ENCODE measurements around the gene KLF15.

Gene KLF15

GRCh38 chr3:126396536-126396935 lies 39.3 kb upstream of the KLF15 start:
- no peak overlapping the region for H3K27ac ChIP-seq (ENCODE audit: low read depth, low read length)
- H2AFZ ChIP-seq (ENCODE audit: low read length, unreplicated experiment), result no peak overlapping the region
- no peak overlapping the region for H3K4me3 ChIP-seq (ENCODE audit: low read depth, low read length)
- H3K36me3 ChIP-seq (ENCODE audit: insufficient read depth, low read length), result no peaks in the 10 kb centered on the region
- H3K79me2 ChIP-seq (ENCODE audit: control insufficient read depth, insufficient read depth, low read length, unreplicated experiment), result no peaks in the 10 kb centered on the region
- no peaks in the 10 kb centered on the region for H3K4me1 ChIP-seq (ENCODE audit: control insufficient read depth, insufficient read depth, low read length, unreplicated experiment)
- H3K27me3 ChIP-seq (ENCODE audit: insufficient read depth, low read length), result peaks cover 46% of the 10 kb centered on the region

- peaks cover 50% of the 10 kb centered on the region for H3K27me3 ChIP-seq (ENCODE audit: insufficient read depth, low read length)
- H3K4me1 ChIP-seq (ENCODE audit: control insufficient read depth, insufficient read depth, low read length, unreplicated experiment), result no peaks in the 10 kb centered on the region
- no peaks in the 10 kb centered on the region for H3K36me3 ChIP-seq (ENCODE audit: insufficient read depth, low read length)
Observed at GRCh38 chr3:126395846-126396513, 38.8 kb upstream of the KLF15 start.

GRCh38 chr3:126394977-126395321 lies 37.7 kb upstream of the KLF15 start:
- no peak overlapping the region for H3K27ac ChIP-seq (ENCODE audit: low read depth, low read length)
- H3K36me3 ChIP-seq (ENCODE audit: insufficient read depth, low read length), result no peaks in the 10 kb centered on the region
- H3K4me1 ChIP-seq (ENCODE audit: control insufficient read depth, insufficient read depth, low read length, unreplicated experiment), result no peaks in the 10 kb centered on the region
- peak overlapping the region; percentile 47 for H3K4me3 ChIP-seq (ENCODE audit: low read depth, low read length)
- H2AFZ ChIP-seq (ENCODE audit: low read length, unreplicated experiment), result no peak overlapping the region
- no peaks in the 10 kb centered on the region for H3K79me2 ChIP-seq (ENCODE audit: control insufficient read depth, insufficient read depth, low read length, unreplicated experiment)
- peaks cover 61% of the 10 kb centered on the region for H3K27me3 ChIP-seq (ENCODE audit: insufficient read depth, low read length)

More at GRCh38 chr3:126395846-126396513, 38.8 kb upstream of the KLF15 start:
- H3K4me3 ChIP-seq (ENCODE audit: low read depth, low read length), result no peak overlapping the region
- no peaks in the 10 kb centered on the region for H3K79me2 ChIP-seq (ENCODE audit: control insufficient read depth, insufficient read depth, low read length, unreplicated experiment)
- no peak overlapping the region for H3K27ac ChIP-seq (ENCODE audit: low read depth, low read length)
- H2AFZ ChIP-seq (ENCODE audit: low read length, unreplicated experiment), result no peak overlapping the region

- Histone ChIP-seq H3K36me3 (ENCODE audit: insufficient read depth, low read length) (no peaks in the 10 kb centered on the region), H3K79me2 (ENCODE audit: control insufficient read depth, insufficient read depth, low read length, unreplicated experiment) (no peaks in the 10 kb centered on the region), H3K4me1 (ENCODE audit: control insufficient read depth, insufficient read depth, low read length, unreplicated experiment) (no peaks in the 10 kb centered on the region), H2AFZ (ENCODE audit: low read length, unreplicated experiment) (no peak within 1 kb of the TSS), H3K27ac (ENCODE audit: low read depth, low read length) (no peak within 1 kb of the TSS), H3K27me3 (ENCODE audit: insufficient read depth, low read length) (peaks cover 64% of the 10 kb centered on the region), H3K4me3 (ENCODE audit: low read depth, low read length) (peak within 1 kb of the TSS; percentile 47)
Observed at GRCh38 chr3:126394179-126394976, 37.2 kb upstream of the KLF15 start, which contains the start of gene CFAP100. Gene CFAP100, plus strand, starts transcription at chr3:126394909. Its CDS starts 1,092 bp downstream, at chr3:126396001.

- Histone ChIP-seq H3K4me1 (ENCODE audit: control insufficient read depth, insufficient read depth, low read length, unreplicated experiment) (no peaks in the 10 kb centered on the region), H2AFZ (ENCODE audit: low read length, unreplicated experiment) (no peak overlapping the region), H3K27me3 (ENCODE audit: insufficient read depth, low read length) (peaks cover 64% of the 10 kb centered on the region), H3K27ac (ENCODE audit: low read depth, low read length) (no peak overlapping the region), H3K36me3 (ENCODE audit: insufficient read depth, low read length) (no peaks in the 10 kb centered on the region), H3K4me3 (ENCODE audit: low read depth, low read length) (no peak overlapping the region), H3K79me2 (ENCODE audit: control insufficient read depth, insufficient read depth, low read length, unreplicated experiment) (no peaks in the 10 kb centered on the region)
Observed at GRCh38 chr3:126393563-126393962, 36.4 kb upstream of the KLF15 start.

GRCh38 chr3:126392246-126392645 lies 35.0 kb upstream of the KLF15 start:
- peaks cover 64% of the 10 kb centered on the region for H3K27me3 ChIP-seq (ENCODE audit: insufficient read depth, low read length)
- H3K79me2 ChIP-seq (ENCODE audit: control insufficient read depth, insufficient read depth, low read length, unreplicated experiment), result no peaks in the 10 kb centered on the region
- no peaks in the 10 kb centered on the region for H3K36me3 ChIP-seq (ENCODE audit: insufficient read depth, low read length)
- no peak overlapping the region for H2AFZ ChIP-seq (ENCODE audit: low read length, unreplicated experiment)
- H3K27ac ChIP-seq (ENCODE audit: low read depth, low read length), result no peak overlapping the region
- no peaks in the 10 kb centered on the region for H3K4me1 ChIP-seq (ENCODE audit: control insufficient read depth, insufficient read depth, low read length, unreplicated experiment)
- H3K4me3 ChIP-seq (ENCODE audit: low read depth, low read length), result no peak overlapping the region

- Histone ChIP-seq H3K79me2 (ENCODE audit: control insufficient read depth, insufficient read depth, low read length, unreplicated experiment) (no peaks in the 10 kb centered on the region), H3K4me3 (ENCODE audit: low read depth, low read length) (no peak overlapping the region), H3K4me1 (ENCODE audit: control insufficient read depth, insufficient read depth, low read length, unreplicated experiment) (no peaks in the 10 kb centered on the region), H3K27me3 (ENCODE audit: insufficient read depth, low read length) (peaks cover 64% of the 10 kb centered on the region), H3K36me3 (ENCODE audit: insufficient read depth, low read length) (no peaks in the 10 kb centered on the region), H2AFZ (ENCODE audit: low read length, unreplicated experiment) (no peak overlapping the region), H3K27ac (ENCODE audit: low read depth, low read length) (no peak overlapping the region)
Observed at GRCh38 chr3:126391631-126392030, 34.4 kb upstream of the KLF15 start.

GRCh38 chr3:126390751-126391150 lies 33.5 kb upstream of the KLF15 start:
- H3K4me3 ChIP-seq (ENCODE audit: low read depth, low read length), result no peak overlapping the region
- no peaks in the 10 kb centered on the region for H3K4me1 ChIP-seq (ENCODE audit: control insufficient read depth, insufficient read depth, low read length, unreplicated experiment)
- peaks cover 61% of the 10 kb centered on the region for H3K27me3 ChIP-seq (ENCODE audit: insufficient read depth, low read length)
- H2AFZ ChIP-seq (ENCODE audit: low read length, unreplicated experiment), result no peak overlapping the region
- no peaks in the 10 kb centered on the region for H3K36me3 ChIP-seq (ENCODE audit: insufficient read depth, low read length)
- H3K27ac ChIP-seq (ENCODE audit: low read depth, low read length), result no peak overlapping the region
- H3K79me2 ChIP-seq (ENCODE audit: control insufficient read depth, insufficient read depth, low read length, unreplicated experiment), result no peaks in the 10 kb centered on the region

- Histone ChIP-seq H3K36me3 (ENCODE audit: insufficient read depth, low read length) (no peaks in the 10 kb centered on the region), H3K4me1 (ENCODE audit: control insufficient read depth, insufficient read depth, low read length, unreplicated experiment) (no peaks in the 10 kb centered on the region), H3K79me2 (ENCODE audit: control insufficient read depth, insufficient read depth, low read length, unreplicated experiment) (no peaks in the 10 kb centered on the region), H3K27me3 (ENCODE audit: insufficient read depth, low read length) (peaks cover 59% of the 10 kb centered on the region), H3K27ac (ENCODE audit: low read depth, low read length) (no peak overlapping the region), H3K4me3 (ENCODE audit: low read depth, low read length) (no peak overlapping the region), H2AFZ (ENCODE audit: low read length, unreplicated experiment) (no peak overlapping the region)
Observed at GRCh38 chr3:126390201-126390600, 33.0 kb upstream of the KLF15 start.

GRCh38 chr3:126389794-126390146 lies 32.6 kb upstream of the KLF15 start:
- Histone ChIP-seq H2AFZ (ENCODE audit: low read length, unreplicated experiment) (peak overlapping the region; percentile 34), H3K4me1 (ENCODE audit: control insufficient read depth, insufficient read depth, low read length, unreplicated experiment) (no peaks in the 10 kb centered on the region), H3K79me2 (ENCODE audit: control insufficient read depth, insufficient read depth, low read length, unreplicated experiment) (no peaks in the 10 kb centered on the region), H3K4me3 (ENCODE audit: low read depth, low read length) (no peak overlapping the region; the same call in 1 of the 2 replicates), H3K27ac (ENCODE audit: low read depth, low read length) (no peak overlapping the region), H3K27me3 (ENCODE audit: insufficient read depth, low read length) (peaks cover 56% of the 10 kb centered on the region), H3K36me3 (ENCODE audit: insufficient read depth, low read length) (no peaks in the 10 kb centered on the region)

Measured in ACC112 (cell line).